Calu3 (cell line): ENCODE data around the gene ACSL3. TPM values are rescaled to one million over a fixed set of nuclear protein-coding genes. Genes with fewer than 3 reads are reported as not detected.

Experiments used
- BruUV-seq: library from RNA; stranded (reverse); fragments of 400-500 nt; replicated peaks from 2 replicates; lab custom pipeline; 2021; lab: Mats Ljungman, UMichigan
- CTCF ChIA-PET: fragments of 300-600 bp; sonication (Branson Sonifier 250); formaldehyde crosslinking; loops from one replicate; lab custom pipeline; 2022; ENCODE audit warnings: antibody characterized with exemption; lab: Charles Lee
- DNase-seq: peaks from one replicate; pipeline ENCODE4 v3.0.0; 2022
- H3K27ac Mint-ChIP-seq: one replicate; pipeline ENCODE4 v1.8.0; 2022; ENCODE audit warnings: mixed read lengths; ENCODE audit not compliant: unreplicated experiment
- H3K27me3 Mint-ChIP-seq: one replicate; pipeline ENCODE4 v1.8.0; 2022; ENCODE audit warnings: mixed read lengths; ENCODE audit not compliant: unreplicated experiment
- H3K36me3 Mint-ChIP-seq: one replicate; pipeline ENCODE4 v1.8.0; 2022; ENCODE audit warnings: mild to moderate bottlenecking, moderate library complexity, mixed read lengths; ENCODE audit not compliant: insufficient read depth, unreplicated experiment
- H3K4me1 Mint-ChIP-seq: one replicate; pipeline ENCODE4 v1.8.0; 2022; ENCODE audit warnings: mild to moderate bottlenecking, low read depth, mixed read lengths; ENCODE audit not compliant: unreplicated experiment
- H3K4me3 Mint-ChIP-seq: one replicate; pipeline ENCODE4 v1.8.0; 2022; ENCODE audit warnings: mild to moderate bottlenecking, low read depth, moderate library complexity, mixed read lengths; ENCODE audit not compliant: unreplicated experiment
- H3K9me3 Mint-ChIP-seq: one replicate; pipeline ENCODE4 v1.8.0; 2022; ENCODE audit warnings: low read depth, mixed read lengths; ENCODE audit not compliant: unreplicated experiment
- intact Hi-C: fragments of 100-400 bp; cut with micrococcal nuclease; formaldehyde crosslinking; loops from one replicate; pipeline ENCODE4 v1.10.0; 2022; ENCODE audit not compliant: unreplicated experiment
- total RNA-seq: library from RNA; stranded (reverse); gene quantifications from 2 replicates; pipeline ENCODE4 v1.2.3, GENCODE V29; 2022
- TF ChIP-seq, protein P1 (sequence below): fragments of 200-600 bp; IDR thresholded peaks from one replicate; pipeline ENCODE4 v1.8.0; 2022; ENCODE audit warnings: antibody characterized with exemption; ENCODE audit not compliant: unreplicated experiment

The ACSL3 gene
- total RNA-seq, 1 experiment from 2014 or later = 167 TPM

GRCh38 chr2:222823183-222823930, 37.5 kb upstream of the ACSL3 start:
- intact Hi-C loops = no loop called here
- no peaks in the 10 kb centered on the region for H3K9me3 Mint-ChIP-seq
- no peak overlapping the region for H3K4me3 Mint-ChIP-seq
- TF ChIP-seq, protein P1, sequence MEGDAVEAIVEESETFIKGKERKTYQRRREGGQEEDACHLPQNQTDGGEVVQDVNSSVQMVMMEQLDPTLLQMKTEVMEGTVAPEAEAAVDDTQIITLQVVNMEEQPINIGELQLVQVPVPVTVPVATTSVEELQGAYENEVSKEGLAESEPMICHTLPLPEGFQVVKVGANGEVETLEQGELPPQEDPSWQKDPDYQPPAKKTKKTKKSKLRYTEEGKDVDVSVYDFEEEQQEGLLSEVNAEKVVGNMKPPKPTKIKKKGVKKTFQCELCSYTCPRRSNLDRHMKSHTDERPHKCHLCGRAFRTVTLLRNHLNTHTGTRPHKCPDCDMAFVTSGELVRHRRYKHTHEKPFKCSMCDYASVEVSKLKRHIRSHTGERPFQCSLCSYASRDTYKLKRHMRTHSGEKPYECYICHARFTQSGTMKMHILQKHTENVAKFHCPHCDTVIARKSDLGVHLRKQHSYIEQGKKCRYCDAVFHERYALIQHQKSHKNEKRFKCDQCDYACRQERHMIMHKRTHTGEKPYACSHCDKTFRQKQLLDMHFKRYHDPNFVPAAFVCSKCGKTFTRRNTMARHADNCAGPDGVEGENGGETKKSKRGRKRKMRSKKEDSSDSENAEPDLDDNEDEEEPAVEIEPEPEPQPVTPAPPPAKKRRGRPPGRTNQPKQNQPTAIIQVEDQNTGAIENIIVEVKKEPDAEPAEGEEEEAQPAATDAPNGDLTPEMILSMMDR = no peak
- no TSS peak for BruUV-seq
- peaks cover 8% of the 10 kb centered on the region for H3K4me1 Mint-ChIP-seq
- no peaks in the 10 kb centered on the region for H3K27me3 Mint-ChIP-seq
- CTCF ChIA-PET = no interaction called here
- no peak overlapping the region for H3K27ac Mint-ChIP-seq
- no peaks in the 10 kb centered on the region for H3K36me3 Mint-ChIP-seq
- no peak for DNase-seq

- CTCF ChIA-PET = no interaction called here
- no peak overlapping the region for H3K27ac Mint-ChIP-seq
- BruUV-seq = no TSS peak
- peaks cover 4% of the 10 kb centered on the region for H3K4me1 Mint-ChIP-seq
- TF ChIP-seq, protein P1 = no peak
- no peaks in the 10 kb centered on the region for H3K27me3 Mint-ChIP-seq
- H3K36me3 Mint-ChIP-seq = no peaks in the 10 kb centered on the region
- no peak overlapping the region for H3K4me3 Mint-ChIP-seq
- DNase-seq = no peak
- no peaks in the 10 kb centered on the region for H3K9me3 Mint-ChIP-seq
- intact Hi-C loops = no loop called here
Measured at GRCh38 chr2:222825031-222825430, 35.8 kb upstream of the ACSL3 start.

DNA sequence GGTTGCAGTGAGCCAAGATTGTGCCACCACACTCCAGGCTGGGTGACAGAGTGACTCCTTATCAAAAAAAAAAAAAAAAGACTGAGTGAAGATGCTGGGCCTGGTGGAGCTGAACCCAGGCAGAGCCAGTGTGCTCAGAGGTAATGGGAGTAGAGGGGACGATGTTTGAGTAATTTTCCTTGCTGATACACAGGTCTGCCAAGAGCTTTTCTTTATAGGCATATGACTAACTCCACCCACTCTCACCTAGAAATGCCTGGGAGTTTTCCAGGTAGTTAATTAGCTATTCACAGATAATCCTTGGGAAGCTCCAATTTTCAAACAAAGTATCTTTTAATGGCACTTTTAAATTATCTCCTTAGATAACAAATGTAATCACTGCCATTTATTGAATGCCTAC, 33.4 kb upstream of the ACSL3 start:
- no peak for DNase-seq
- Mint-ChIP-seq H3K9me3 (no peaks in the 10 kb centered on the region), H3K27ac (no peak overlapping the region), H3K4me1 (no peaks in the 10 kb centered on the region), H3K36me3 (no peaks in the 10 kb centered on the region), H3K4me3 (no peak overlapping the region), H3K27me3 (no peaks in the 10 kb centered on the region)
- intact Hi-C loops = no loop called here
- no TSS peak for BruUV-seq
- CTCF ChIA-PET = interaction anchor here (1.1 kb wide), 1 partner anchor 76 kb away, joined by 4 read pairs; no protein-coding TSS in a partner anchor
- TF ChIP-seq, protein P1 = no peak

DNA sequence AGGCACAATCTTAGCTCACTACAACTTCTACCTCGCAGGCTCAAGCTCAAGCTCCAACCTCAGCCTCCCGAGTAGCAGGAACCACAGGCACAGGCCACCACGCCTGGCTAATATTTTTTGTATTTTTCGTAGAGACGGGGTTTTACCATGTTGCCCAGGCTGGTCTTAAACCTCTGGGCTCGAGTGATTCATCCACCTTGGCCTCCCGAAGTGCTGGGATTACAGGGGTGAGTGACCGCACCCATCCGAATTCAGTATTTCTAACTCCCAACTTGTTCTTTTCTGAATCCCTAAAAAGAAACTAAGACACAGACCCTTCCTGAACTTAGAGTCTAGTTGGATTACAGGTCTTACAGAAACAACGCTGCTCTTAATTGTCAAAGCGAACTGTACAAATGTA, 32.3 kb upstream of the ACSL3 start:
- H3K9me3 Mint-ChIP-seq = no peaks in the 10 kb centered on the region
- no peaks in the 10 kb centered on the region for H3K4me1 Mint-ChIP-seq

More for the DNA sequence above, 32.3 kb upstream of the ACSL3 start:
- Mint-ChIP-seq H3K4me3 (no peak overlapping the region), H3K27ac (no peak overlapping the region), H3K36me3 (no peaks in the 10 kb centered on the region), H3K27me3 (no peaks in the 10 kb centered on the region)
- intact Hi-C loops = no loop called here
- CTCF ChIA-PET = no interaction called here
- no TSS peak for BruUV-seq
- TF ChIP-seq, protein P1 = no peak
- DNase-seq = no peak
